Measurements from ENCODE around the gene CFAP299. TPM values are rescaled to one million over a fixed set of nuclear protein-coding genes. Genes with fewer than 3 reads are reported as not detected.

The CFAP299 gene
- total and polyA plus RNA-seq, 2 donors from 2014 or later = 1.1 TPM; not detected in 1

GRCh38 chr4:80803337-80803736 is 467.8 kb downstream of the CFAP299 start:
- intact Hi-C loops (cut with DNase I) = no loop called here
- no peak for TF ChIP-seq CTCF (IDR thresholded peaks at IDR 0.05; ENCODE audit: borderline replicate concordance, extremely low read depth, insufficient read depth)
- Histone ChIP-seq H3K9ac (ENCODE audit: low read length in 3 of 3) (no peak overlapping the region), H3K4me3 (ENCODE audit: low read length in 3 of 3) (no peak overlapping the region), H3K9me3 (ENCODE audit: control insufficient read depth in 2 of 3, insufficient read depth in 1 of 3, low read length in 3 of 3) (peaks cover 0 to under 1% (median 0%) of the 10 kb centered on the region in 3 donors), H3K27me3 (ENCODE audit: control insufficient read depth, insufficient read depth, low read length) (no peaks in the 10 kb centered on the region), H3K27ac (ENCODE audit: low read depth in 2 of 2, low read length in 2 of 2) (no peak overlapping the region), H3K4me1 (ENCODE audit: control insufficient read depth in 2 of 3, insufficient read depth in 2 of 3, low read depth in 1 of 3, low read length in 3 of 3) (no peaks in the 10 kb centered on the region), H3K36me3 (ENCODE audit: control insufficient read depth in 2 of 3, insufficient read depth in 3 of 3, low read length in 3 of 3) (no peaks in the 10 kb centered on the region)
- DNase-seq (no peak), FAIRE-seq (no peak)

- no peak overlapping the region for H3K9ac ChIP-seq (ENCODE audit: low read length in 3 of 3)
- TF ChIP-seq CTCF (IDR thresholded peaks at IDR 0.05; ENCODE audit: borderline replicate concordance, extremely low read depth, insufficient read depth) = no peak
- H3K27ac ChIP-seq (ENCODE audit: low read depth in 2 of 2, low read length in 2 of 2) = no peak overlapping the region
- FAIRE-seq (no peak), DNase-seq (no peak)
- intact Hi-C loops (cut with DNase I) = no loop called here
- no peaks in the 10 kb centered on the region for H3K36me3 ChIP-seq (ENCODE audit: control insufficient read depth in 2 of 3, insufficient read depth in 3 of 3, low read length in 3 of 3)
- no peaks in the 10 kb centered on the region for H3K9me3 ChIP-seq (ENCODE audit: control insufficient read depth in 2 of 3, insufficient read depth in 1 of 3, low read length in 3 of 3)
- no peak overlapping the region for H3K4me3 ChIP-seq (ENCODE audit: low read length in 3 of 3)
- no peaks in the 10 kb centered on the region for H3K27me3 ChIP-seq (ENCODE audit: control insufficient read depth, insufficient read depth, low read length)
- H3K4me1 ChIP-seq (ENCODE audit: control insufficient read depth in 2 of 3, insufficient read depth in 2 of 3, low read depth in 1 of 3, low read length in 3 of 3) = no peaks in the 10 kb centered on the region
Observed at GRCh38 chr4:80806472-80806871, 470.9 kb downstream of the CFAP299 start.

DNA sequence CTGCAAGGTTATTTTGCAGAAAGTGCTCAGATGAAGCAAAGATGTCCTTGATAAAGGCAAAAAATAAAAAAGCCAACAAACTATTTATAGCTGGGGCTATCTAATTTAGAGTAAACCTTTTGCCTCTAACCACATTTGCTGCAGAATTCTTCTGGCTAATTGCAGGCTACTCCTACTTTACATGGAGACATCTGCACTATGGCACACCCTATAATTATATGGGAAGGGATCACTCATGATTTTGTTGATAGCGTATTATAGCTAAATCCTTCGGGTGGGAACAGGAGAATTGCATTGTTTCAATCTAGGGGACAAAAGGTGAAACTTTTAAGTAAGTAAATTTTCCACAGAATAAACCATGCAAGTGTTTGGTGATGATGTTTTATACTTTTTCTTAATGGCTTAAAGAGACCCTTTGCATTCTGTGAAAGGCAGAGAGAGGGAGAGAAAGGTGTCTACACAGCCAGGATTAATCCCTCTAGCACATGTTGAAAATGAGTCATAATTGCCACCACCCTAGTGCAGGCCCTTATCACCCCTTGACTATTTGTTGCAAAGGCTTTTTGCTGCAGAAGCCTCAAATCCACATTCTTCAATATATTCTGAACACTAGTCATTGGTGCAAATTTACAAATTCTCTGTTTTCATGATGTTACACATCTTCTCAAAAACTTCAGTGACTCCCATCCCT is 473.7 kb downstream of the CFAP299 start:
- intact Hi-C loops (cut with DNase I) = no loop called here
- H3K36me3 ChIP-seq (ENCODE audit: control insufficient read depth in 2 of 3, insufficient read depth in 3 of 3, low read length in 3 of 3) = no peaks in the 10 kb centered on the region
- no peak overlapping the region for H3K9ac ChIP-seq (ENCODE audit: low read length in 3 of 3)
- H3K27me3 ChIP-seq (ENCODE audit: control insufficient read depth, insufficient read depth, low read length) = no peaks in the 10 kb centered on the region
- no peak overlapping the region for H3K4me3 ChIP-seq (ENCODE audit: low read length in 3 of 3)
- DNase-seq (no peak), FAIRE-seq (no peak)
- no peaks in the 10 kb centered on the region for H3K9me3 ChIP-seq (ENCODE audit: control insufficient read depth in 2 of 3, insufficient read depth in 1 of 3, low read length in 3 of 3)
- H3K27ac ChIP-seq (ENCODE audit: low read depth in 2 of 2, low read length in 2 of 2) = no peak overlapping the region
- no peaks in the 10 kb centered on the region for H3K4me1 ChIP-seq (ENCODE audit: control insufficient read depth in 2 of 3, insufficient read depth in 2 of 3, low read depth in 1 of 3, low read length in 3 of 3)
- no peak for TF ChIP-seq CTCF (IDR thresholded peaks at IDR 0.05; ENCODE audit: borderline replicate concordance, extremely low read depth, insufficient read depth)

GRCh38 chr4:80811406-80811805 is 475.9 kb downstream of the CFAP299 start:
- Histone ChIP-seq H3K36me3 (ENCODE audit: control insufficient read depth in 2 of 3, insufficient read depth in 3 of 3, low read length in 3 of 3) (no peaks in the 10 kb centered on the region), H3K27me3 (ENCODE audit: control insufficient read depth, insufficient read depth, low read length) (no peaks in the 10 kb centered on the region), H3K4me1 (ENCODE audit: control insufficient read depth in 2 of 3, insufficient read depth in 2 of 3, low read depth in 1 of 3, low read length in 3 of 3) (no peaks in the 10 kb centered on the region), H3K9ac (ENCODE audit: low read length in 3 of 3) (no peak overlapping the region), H3K27ac (ENCODE audit: low read depth in 2 of 2, low read length in 2 of 2) (no peak overlapping the region), H3K9me3 (ENCODE audit: control insufficient read depth in 2 of 3, insufficient read depth in 1 of 3, low read length in 3 of 3) (no peaks in the 10 kb centered on the region), H3K4me3 (ENCODE audit: low read length in 3 of 3) (no peak overlapping the region)
- DNase-seq = peak in 2 of 5 donors; percentile 15 to 26
- intact Hi-C loops (cut with DNase I) = no loop called here
- TF ChIP-seq CTCF (IDR thresholded peaks at IDR 0.05; ENCODE audit: borderline replicate concordance, extremely low read depth, insufficient read depth) = no peak
- no peak for FAIRE-seq

Data from kidney (tissue), 14 donors.